ENCODE results near the gene CLMN.
"Not testable (repeated sequence)": the region's sequence is repeated elsewhere in the genome, so short reads cannot be mapped to it uniquely, and the experiment has no call there.

The CLMN gene

DNA sequence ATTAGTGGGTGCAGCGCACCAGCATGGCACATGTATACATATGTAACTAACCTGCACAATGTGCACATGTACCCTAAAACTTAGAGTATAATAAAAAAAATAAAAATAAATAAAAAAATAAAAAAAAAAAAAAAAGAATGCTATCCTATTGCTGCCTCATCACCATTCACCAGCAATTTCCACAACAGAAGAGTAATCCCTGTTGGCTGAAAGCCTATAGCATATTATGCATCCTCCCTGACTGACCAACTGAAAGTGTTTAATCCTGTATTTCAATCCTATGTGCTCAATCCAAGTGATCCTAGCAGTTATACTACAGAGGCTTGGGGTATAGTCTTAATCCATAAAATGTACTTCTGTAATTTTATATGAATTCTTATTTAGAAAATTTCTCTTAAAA is 180.8 kb downstream of the CLMN start:
- Histone ChIP-seq H3K27ac (replicated peaks) (no peak overlapping the region), H3K27me3 (ENCODE audit: insufficient read depth, poor library complexity, severe bottlenecking) (no peaks in the 10 kb centered on the region), H3K4me3 (replicated peaks; ENCODE audit: insufficient read depth, low read length) (no peak overlapping the region)
- DNase-seq (ENCODE audit: low read depth in 1 of 2, low spot score in 1 of 2) = no peak
- TF ChIP-seq, protein P1, sequence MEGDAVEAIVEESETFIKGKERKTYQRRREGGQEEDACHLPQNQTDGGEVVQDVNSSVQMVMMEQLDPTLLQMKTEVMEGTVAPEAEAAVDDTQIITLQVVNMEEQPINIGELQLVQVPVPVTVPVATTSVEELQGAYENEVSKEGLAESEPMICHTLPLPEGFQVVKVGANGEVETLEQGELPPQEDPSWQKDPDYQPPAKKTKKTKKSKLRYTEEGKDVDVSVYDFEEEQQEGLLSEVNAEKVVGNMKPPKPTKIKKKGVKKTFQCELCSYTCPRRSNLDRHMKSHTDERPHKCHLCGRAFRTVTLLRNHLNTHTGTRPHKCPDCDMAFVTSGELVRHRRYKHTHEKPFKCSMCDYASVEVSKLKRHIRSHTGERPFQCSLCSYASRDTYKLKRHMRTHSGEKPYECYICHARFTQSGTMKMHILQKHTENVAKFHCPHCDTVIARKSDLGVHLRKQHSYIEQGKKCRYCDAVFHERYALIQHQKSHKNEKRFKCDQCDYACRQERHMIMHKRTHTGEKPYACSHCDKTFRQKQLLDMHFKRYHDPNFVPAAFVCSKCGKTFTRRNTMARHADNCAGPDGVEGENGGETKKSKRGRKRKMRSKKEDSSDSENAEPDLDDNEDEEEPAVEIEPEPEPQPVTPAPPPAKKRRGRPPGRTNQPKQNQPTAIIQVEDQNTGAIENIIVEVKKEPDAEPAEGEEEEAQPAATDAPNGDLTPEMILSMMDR (IDR thresholded peaks at IDR 0.05; ENCODE audit: insufficient read depth, low read length) = no peak
- no peak for TF ChIP-seq POLR2AphosphoS5 (IDR thresholded peaks at IDR 0.05; ENCODE audit: low read depth)
- TF ChIP-seq, protein P2, sequence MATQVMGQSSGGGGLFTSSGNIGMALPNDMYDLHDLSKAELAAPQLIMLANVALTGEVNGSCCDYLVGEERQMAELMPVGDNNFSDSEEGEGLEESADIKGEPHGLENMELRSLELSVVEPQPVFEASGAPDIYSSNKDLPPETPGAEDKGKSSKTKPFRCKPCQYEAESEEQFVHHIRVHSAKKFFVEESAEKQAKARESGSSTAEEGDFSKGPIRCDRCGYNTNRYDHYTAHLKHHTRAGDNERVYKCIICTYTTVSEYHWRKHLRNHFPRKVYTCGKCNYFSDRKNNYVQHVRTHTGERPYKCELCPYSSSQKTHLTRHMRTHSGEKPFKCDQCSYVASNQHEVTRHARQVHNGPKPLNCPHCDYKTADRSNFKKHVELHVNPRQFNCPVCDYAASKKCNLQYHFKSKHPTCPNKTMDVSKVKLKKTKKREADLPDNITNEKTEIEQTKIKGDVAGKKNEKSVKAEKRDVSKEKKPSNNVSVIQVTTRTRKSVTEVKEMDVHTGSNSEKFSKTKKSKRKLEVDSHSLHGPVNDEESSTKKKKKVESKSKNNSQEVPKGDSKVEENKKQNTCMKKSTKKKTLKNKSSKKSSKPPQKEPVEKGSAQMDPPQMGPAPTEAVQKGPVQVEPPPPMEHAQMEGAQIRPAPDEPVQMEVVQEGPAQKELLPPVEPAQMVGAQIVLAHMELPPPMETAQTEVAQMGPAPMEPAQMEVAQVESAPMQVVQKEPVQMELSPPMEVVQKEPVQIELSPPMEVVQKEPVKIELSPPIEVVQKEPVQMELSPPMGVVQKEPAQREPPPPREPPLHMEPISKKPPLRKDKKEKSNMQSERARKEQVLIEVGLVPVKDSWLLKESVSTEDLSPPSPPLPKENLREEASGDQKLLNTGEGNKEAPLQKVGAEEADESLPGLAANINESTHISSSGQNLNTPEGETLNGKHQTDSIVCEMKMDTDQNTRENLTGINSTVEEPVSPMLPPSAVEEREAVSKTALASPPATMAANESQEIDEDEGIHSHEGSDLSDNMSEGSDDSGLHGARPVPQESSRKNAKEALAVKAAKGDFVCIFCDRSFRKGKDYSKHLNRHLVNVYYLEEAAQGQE (IDR thresholded peaks at IDR 0.05; ENCODE audit: insufficient replicate concordance, low read depth) = no peak
- no peak for TF ChIP-seq SPI1 (IDR thresholded peaks at IDR 0.05; ENCODE audit: borderline replicate concordance, low read depth)
- TF ChIP-seq GABPA (IDR thresholded peaks at IDR 0.05; ENCODE audit: low read depth) = no peak

DNA sequence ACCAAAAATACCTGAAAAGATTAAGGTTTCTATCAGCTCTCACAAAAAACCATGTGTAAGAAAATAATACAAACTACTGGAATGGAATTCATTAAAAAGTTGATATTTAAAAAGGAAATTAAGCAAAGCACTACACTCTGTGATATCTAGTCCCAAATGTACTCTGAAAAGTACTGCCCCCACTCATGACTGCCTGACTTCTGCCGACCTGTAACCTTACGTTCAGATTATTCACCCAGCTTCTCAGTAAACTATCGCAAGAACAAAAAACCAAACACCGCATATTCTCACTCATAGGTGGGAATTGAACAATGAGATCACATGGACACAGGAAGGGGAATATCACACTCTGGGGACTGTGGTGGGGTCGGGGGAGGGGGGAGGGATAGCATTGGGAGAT is 181.3 kb downstream of the CLMN start:
- H3K27me3 ChIP-seq (ENCODE audit: insufficient read depth, poor library complexity, severe bottlenecking); H3K27ac ChIP-seq (replicated peaks); H3K4me3 ChIP-seq (replicated peaks; ENCODE audit: insufficient read depth, low read length); DNase-seq (ENCODE audit: low read depth in 1 of 2, low spot score in 1 of 2): not testable (repeated sequence)

DNA sequence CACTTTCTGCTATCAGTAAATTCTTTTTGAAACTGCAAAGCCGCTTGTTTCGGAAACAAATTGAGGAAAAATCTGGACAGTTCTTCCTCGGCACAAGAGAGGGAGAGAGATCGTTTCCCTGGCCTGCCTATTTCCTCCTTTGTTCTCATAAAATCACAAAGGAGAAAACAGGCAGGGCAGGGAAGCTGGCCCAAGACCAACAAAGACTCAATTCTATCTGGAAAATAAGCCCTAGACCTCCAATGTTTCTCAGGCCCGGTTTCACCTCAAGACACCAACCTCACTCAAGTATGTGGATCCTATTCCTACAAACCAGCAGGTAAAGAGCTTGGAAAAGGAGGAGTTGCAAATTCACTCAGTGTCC is 181.9 kb downstream of the CLMN start:
- H3K27me3 ChIP-seq (ENCODE audit: insufficient read depth, poor library complexity, severe bottlenecking) = no peaks in the 10 kb centered on the region
- H3K4me3 ChIP-seq (replicated peaks; ENCODE audit: insufficient read depth, low read length) = no peak overlapping the region
- no peak for DNase-seq (ENCODE audit: low read depth in 1 of 2, low spot score in 1 of 2)
- H3K27ac ChIP-seq (replicated peaks) = no peak overlapping the region
- TF ChIP-seq GABPA (IDR thresholded peaks at IDR 0.05; ENCODE audit: low read depth) = no peak
- TF ChIP-seq, protein P2 (IDR thresholded peaks at IDR 0.05; ENCODE audit: insufficient replicate concordance, low read depth) = no peak
- TF ChIP-seq, protein P1 (IDR thresholded peaks at IDR 0.05; ENCODE audit: insufficient read depth, low read length) = no peak
- no peak for TF ChIP-seq SPI1 (IDR thresholded peaks at IDR 0.05; ENCODE audit: borderline replicate concordance, low read depth)
- TF ChIP-seq POLR2AphosphoS5 (IDR thresholded peaks at IDR 0.05; ENCODE audit: low read depth) = no peak

DNA sequence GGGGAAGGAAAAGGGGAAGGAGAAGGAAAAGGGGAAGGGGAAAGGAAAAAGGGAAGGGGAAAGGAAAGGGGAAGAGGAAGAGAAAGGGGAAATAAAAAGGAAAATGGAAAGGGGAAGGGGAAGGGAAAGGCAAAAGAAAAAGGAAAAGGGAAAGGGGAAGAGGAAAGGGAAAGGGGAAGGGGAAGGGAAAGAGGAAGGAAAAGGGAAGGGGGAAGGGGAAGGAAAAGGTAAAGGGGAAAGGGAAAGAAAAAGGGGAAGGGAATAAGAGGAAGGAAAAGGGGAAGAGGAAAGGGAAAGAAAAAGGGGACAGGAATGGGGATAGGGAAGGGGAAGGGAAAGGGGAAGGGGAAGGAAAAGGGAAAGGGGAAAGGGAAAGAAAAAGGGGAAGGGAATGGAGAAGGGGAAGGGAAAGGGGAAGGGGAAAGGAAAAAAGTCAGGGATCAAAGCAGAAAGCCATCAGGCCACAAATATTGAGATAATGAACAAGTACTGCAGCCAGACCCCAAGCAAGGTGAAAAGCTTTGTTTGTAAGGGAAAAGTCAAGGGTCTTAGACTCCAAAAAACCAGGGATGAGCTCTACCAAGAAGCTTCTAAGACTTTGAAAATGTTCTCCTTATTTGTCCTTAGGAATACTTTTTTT is 182.4 kb downstream of the CLMN start:
- TF ChIP-seq SPI1 (IDR thresholded peaks at IDR 0.05; ENCODE audit: borderline replicate concordance, low read depth) = peak; percentile 77
- TF ChIP-seq, protein P2 (IDR thresholded peaks at IDR 0.05; ENCODE audit: insufficient replicate concordance, low read depth) = no peak
- H3K27me3 ChIP-seq (ENCODE audit: insufficient read depth, poor library complexity, severe bottlenecking) = no peaks in the 10 kb centered on the region
- DNase-seq (ENCODE audit: low read depth in 1 of 2, low spot score in 1 of 2) = no peak
- H3K27ac ChIP-seq (replicated peaks) = no peak overlapping the region
- no peak overlapping the region for H3K4me3 ChIP-seq (replicated peaks; ENCODE audit: insufficient read depth, low read length)
